PFSK-1 (cell line): ENCODE results near the gene GTF2E1.

Source experiments
- SIN3A ChIP-seq: IDR thresholded peaks from 2 replicates; pipeline ENCODE4 v1.6.1; 2012; ENCODE audit warnings: mild to moderate bottlenecking, low read length, moderate library complexity, borderline replicate concordance; ENCODE audit not compliant: insufficient read depth
- TAF1 ChIP-seq: IDR thresholded peaks from 2 replicates; pipeline ENCODE4 v1.6.1; 2012; ENCODE audit warnings: low read length, control low read depth, borderline replicate concordance; ENCODE audit not compliant: insufficient read depth

DNA sequence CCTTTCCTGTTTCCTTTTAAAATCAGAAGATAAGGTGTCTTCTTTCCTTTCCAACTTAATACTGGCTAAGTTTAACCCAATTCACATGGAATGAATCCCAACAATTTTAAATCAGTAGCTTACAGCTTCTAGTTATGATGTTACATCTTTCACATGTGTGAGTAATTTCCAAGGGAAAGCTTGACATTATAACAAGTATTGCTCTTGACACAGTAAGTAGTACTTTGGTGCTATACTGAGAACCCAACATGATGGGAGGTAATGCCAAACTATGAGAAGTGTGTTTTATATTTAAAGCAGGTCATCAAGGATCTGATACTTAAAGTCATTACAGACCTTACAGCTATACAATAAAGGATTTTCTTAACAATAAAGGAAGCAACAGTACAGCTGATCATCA, 29.3 kb upstream of the GTF2E1 start:
- TF ChIP-seq TAF1: no peak
- no peak for TF ChIP-seq SIN3A
